Hematopoietic multipotent progenitor cell (in vitro differentiated cells): Measurements from ENCODE around the gene KRTAP10-10. TPM values are rescaled to one million over a fixed set of nuclear protein-coding genes. Genes with fewer than 3 reads are reported as not detected.
A peak's percentile ranks its signal among the peaks of the same experiment; 100 is the strongest.
"Not testable (repeated sequence)": the region's sequence is repeated elsewhere in the genome, so short reads cannot be mapped to it uniquely, and the experiment has no call there.

Experiments used
- DNase-seq, 3 donors: peaks; one replicate each; pipeline ENCODE4 v3.0.0-alpha.2; 2011 to 2015; ENCODE audit warnings: low read depth in 2 of 3, low spot score in 2 of 3
- total RNA-seq: library from RNA; depleted of rRNA; stranded (reverse); fragments of >200 nt; gene quantifications from one replicate; pipeline ENCODE4 v1.2.3, GENCODE V29; 2012

The KRTAP10-10 gene
- total RNA-seq, 1 donor, result not detected

DNA sequence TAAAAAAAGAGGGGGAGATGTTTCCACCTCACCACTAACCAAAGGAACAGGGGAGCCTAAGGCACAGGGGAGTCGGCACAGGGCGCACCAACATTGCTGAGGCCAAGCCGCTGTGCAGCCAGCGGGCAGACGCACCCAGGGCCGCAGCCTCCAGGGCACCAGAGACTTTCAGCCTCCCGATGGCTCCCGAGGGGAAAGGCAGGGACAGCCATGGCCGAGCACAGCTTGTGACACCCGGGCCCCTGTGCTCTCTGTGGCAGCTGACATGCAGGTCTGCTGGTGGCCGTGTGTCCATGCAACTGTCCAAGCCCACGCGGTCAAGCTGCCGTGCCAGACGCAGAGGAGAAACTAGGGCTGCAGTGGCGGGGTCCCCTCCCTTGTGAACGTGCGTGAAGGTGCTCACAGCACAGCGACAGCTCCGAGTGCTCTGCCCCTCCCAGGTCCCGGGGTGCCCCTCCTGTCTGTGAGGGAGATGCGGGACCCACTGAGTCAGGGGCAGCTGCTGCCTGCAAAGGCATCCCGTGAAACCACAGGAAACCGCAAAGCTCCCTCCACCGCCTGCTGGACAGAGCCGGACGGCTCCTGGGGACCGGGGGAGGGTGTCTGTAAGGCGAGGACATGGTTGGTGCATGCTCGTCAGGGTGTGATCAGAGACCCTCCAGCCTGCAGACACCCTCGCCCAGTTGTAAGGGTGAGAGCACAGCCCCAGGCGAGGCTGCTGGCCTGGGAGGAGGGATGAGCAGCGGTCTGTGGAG is 11.6 kb downstream of the KRTAP10-10 start:
- DNase-seq, result no peak

DNA sequence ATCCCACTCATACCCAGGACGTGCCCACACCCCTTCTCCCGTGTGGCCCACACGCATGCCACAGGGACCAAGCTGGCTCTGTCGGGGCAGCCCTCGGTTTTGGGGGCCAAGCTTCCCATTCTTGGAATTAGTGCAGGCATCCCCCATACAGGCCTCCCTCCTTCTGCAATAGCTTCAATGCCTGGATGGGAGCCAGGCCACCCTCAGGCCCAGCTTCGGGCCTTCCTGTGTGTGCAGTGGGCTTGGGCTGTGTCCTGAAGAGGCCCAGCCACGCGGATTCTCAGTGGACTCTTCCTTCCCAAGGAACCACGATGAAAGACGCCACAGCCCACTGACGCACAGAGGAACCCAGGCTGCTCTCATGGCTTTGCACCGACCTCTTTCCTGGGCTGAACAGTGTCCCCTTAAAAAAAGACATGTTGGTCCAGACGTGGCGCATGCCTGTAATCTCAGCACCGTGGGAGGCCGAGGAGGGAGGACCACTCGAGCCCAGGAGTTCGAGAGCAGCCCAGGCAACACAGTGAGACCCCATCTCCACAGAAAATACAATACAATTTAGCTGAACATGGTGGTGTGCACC is 12.5 kb downstream of the KRTAP10-10 start:
- no peak for DNase-seq

DNA sequence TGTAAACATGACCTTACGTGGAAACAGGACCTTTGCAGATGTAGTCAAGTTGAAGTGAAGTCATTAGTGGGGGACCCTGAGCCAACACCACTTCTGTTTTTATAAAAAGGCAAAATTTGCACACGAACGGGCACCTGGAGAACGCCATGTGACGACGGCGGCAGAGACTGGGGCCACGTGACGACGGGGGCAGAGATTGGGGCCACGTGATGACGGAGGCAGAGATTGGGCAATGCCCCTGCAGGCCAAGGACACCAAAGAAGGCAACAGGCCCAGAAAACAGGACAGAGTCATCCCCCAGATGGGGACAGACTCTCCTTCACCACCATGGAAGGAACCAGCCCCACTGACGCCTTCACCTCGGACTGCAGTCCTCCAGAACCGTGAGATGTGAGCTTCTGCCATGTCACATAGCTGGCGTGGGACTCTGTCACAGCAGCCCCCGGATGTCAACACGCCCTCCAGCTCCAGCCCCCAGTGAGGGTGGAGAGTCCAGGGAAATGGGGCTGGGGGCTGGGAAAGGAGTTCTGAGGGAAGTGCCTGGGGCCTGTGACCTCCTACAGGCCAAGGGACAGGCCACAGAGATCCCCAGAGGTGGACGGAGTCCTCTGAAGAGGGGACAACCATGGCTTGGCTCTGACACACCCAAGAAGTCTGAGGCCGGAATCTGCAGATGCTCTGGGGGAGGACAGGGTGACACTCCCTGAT is 13.3 kb downstream of the KRTAP10-10 start:
- no peak for DNase-seq

DNA sequence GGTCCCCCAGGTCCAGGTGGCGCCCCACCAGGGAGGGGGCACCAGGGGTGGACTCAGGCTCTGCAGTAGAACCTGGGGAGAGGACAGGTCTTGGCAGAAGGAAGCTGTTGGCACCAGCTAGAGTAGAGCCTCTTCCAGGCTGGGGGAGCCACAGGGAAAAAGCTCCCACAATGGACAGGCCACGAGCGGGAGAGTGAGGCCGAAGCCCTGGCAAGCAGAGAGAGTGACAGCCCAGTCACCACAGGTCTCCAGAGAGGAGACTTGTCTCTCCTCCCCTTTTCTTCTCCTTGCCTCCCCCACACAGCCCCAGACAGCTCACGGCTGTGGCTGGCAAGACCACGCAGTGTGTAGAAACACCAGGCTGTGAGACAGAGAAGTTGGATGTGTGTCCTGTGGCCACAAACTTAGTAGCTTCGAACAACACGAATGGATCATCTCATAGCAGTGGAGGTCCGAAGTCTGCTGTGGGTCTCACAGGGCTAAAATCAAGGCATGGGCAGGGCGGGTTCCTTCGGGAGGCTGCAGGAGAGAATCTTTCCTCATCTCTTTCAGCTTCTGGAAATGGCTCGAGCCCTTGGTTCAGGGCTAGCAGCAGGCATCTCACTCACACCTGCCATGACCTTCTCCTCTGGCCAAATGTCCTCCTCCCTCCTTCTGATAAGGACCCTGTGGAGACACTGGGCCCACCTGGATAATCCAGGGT is 14.0 kb downstream of the KRTAP10-10 start:
- DNase-seq, result no peak

DNA sequence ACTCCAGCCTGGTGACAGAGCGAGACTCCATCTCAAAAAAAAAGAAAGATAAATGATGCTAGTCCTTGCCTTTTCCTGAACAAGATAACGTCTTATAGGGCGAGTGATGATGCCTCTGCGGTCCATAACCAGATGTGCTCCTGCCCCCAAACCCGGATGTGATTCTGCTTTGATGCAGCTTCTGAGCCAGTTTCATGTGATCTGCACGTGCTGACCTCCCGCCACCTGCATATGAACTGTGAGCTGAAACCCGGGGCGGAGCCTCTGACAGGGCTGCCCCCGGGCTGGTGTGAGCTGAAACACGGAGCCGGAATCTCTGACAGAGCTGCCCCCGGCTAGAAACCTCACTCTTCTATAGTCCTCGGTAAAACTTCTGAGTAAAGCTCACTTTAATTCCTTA is 16.0 kb downstream of the KRTAP10-10 start:
- DNase-seq, result no peak

GRCh38 chr21:44653656-44654575 is 16.8 kb downstream of the KRTAP10-10 start:
- DNase-seq, result peak in 1 of 3 donors; percentile 44

DNA sequence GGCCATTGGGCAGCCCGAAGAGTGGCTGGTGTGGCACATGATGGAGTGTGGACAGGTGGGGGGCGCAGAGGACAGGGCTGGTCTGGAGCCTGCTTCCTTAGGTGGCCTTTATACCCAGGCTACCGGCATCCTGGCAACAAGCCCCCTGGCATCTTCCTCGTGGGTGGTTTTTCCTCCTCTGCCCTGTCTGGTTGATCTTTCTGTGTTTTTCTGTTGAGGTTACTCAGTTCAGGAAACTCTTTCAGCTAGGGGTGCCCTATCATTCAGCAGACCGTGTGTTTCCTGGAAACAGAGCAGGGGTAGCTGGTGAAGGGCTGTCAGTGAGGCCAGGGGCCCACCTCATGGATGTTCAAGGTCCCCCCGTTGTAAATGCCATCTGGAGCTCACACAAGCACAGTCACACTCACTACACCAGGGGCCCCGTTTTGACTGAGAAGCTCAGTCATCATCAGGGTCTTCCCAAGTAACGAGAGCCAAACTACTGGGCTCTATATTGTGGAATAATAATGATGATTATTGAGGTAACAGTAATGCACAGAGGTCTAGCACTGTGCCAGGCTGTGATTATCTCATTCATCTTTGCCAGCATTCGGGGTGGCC is 17.5 kb downstream of the KRTAP10-10 start, which contains the start of gene KRTAP12-4:
Gene KRTAP12-4, minus strand, starts transcription at position 84 of the 600 bp plus-strand sequence. Its CDS starts 45 bp downstream, at position 39.
- peak in 1 of 3 donors; percentile 37 for DNase-seq

GRCh38 chr21:44656868-44657267 is 19.7 kb downstream of the KRTAP10-10 start:
- no peak for DNase-seq

- peak in 1 of 3 donors; percentile 57 for DNase-seq
Measured at GRCh38 chr21:44657635-44658540, 20.7 kb downstream of the KRTAP10-10 start, which contains the start of gene KRTAP12-3. KRTAP12-3 (plus strand) TSS chr21:44657932; CDS start chr21:44657980, 48 bp downstream.

DNA sequence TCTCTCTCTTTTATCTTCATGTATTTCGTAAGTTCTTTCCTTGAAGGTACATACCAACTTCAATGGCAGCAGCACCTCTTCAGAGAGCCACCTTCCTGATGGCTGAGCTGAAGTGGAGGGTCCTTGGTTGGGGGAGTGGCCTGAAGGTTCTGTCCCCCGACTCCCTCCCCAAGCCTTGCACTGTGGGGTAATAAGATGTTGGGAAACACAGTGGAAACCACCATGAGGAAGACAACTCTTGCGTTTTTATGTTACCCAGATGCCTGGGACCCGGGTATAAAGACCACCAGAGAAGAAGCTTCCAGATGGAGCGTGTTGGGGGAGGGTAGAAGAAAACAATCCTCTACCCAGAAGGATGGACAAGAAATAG is 21.4 kb downstream of the KRTAP10-10 start:
- no peak for DNase-seq

- no peak for DNase-seq
Measured at GRCh38 chr21:44658913-44659595, 21.9 kb downstream of the KRTAP10-10 start.

- DNase-seq, result not testable (repeated sequence)
Measured at GRCh38 chr21:44661567-44661966, 24.4 kb downstream of the KRTAP10-10 start.

- DNase-seq, result no peak
Measured at GRCh38 chr21:44664691-44665090, 27.5 kb downstream of the KRTAP10-10 start.

- no peak for DNase-seq
Measured at GRCh38 chr21:44666401-44667320, 29.5 kb downstream of the KRTAP10-10 start, which contains the start of gene KRTAP12-2. KRTAP12-2 (minus strand) TSS chr21:44666927; CDS start chr21:44666886, 41 bp downstream.

DNA sequence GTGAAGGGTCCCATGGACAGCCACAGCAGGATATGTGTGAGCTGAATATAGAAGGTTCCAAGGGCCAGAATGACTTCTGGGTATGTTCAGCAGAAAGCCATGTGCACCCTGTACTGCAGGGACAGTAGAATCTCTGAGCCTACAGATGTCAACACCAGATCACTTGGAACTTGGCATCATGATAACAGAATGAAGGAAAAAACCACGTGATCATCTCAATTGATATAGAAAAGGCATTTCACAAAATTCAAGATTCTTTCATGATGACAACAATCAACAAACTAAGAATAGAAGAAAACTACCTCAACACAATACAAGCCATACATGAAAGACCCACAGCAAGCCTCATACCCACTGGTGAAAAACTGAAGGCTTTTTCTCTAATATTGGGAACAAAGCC is 30.5 kb downstream of the KRTAP10-10 start:
- DNase-seq, result no peak

GRCh38 chr21:44670642-44671432 is 33.7 kb downstream of the KRTAP10-10 start:
- DNase-seq, result no peak
